DMS53 (cell line): Measurements from ENCODE around the gene NLRP6.
"Not testable (repeated sequence)": the region's sequence is repeated elsewhere in the genome, so short reads cannot be mapped to it uniquely, and the experiment has no call there.

Experiments used
- DNase-seq: peaks from one replicate; lab custom pipeline; 2025; lab: John Stamatoyannopoulos, UW

NLRP6 gene

GRCh38 chr11:282171-282570, 4.0 kb downstream of the NLRP6 start:
- DNase-seq: no peak

DNA sequence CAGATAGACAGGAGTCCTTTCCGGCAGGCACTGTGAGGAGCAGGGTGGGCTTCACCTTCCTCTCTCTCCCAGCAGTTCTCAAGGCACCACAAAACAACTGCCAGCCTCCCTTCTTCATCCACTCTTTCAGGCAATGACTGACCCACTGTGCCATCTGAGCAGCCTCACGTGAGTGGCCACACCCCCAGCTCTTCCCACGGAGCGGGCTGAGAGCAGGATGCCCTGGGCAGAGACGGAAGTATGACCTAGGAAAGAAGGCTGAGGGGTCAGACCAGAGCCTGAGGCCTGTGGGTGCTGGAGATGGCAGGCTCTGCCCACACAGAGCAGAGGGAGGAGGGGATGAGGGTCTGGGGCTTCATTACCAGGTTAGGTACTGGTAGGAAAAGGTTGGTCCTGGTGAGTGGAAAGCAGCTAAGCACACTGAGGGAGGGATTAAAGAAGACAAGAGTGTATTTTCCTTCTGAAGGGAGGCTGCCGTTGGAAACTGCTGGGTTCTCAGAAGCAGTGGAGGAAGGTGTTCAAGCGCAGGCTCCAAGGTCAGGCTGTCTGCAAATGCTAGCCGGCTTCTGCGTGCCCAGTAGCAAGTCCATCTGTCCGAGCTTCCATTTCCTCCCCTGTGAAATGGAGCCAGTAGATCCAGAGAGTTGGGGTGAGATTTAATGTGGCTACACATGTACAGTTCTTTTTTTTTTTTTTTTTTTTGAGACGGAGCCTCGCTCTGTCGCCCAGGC, 4.6 kb downstream of the NLRP6 start:
- peak; percentile 48 for DNase-seq

- no peak for DNase-seq
Observed at GRCh38 chr11:283405-284104, 5.3 kb downstream of the NLRP6 start.

DNA sequence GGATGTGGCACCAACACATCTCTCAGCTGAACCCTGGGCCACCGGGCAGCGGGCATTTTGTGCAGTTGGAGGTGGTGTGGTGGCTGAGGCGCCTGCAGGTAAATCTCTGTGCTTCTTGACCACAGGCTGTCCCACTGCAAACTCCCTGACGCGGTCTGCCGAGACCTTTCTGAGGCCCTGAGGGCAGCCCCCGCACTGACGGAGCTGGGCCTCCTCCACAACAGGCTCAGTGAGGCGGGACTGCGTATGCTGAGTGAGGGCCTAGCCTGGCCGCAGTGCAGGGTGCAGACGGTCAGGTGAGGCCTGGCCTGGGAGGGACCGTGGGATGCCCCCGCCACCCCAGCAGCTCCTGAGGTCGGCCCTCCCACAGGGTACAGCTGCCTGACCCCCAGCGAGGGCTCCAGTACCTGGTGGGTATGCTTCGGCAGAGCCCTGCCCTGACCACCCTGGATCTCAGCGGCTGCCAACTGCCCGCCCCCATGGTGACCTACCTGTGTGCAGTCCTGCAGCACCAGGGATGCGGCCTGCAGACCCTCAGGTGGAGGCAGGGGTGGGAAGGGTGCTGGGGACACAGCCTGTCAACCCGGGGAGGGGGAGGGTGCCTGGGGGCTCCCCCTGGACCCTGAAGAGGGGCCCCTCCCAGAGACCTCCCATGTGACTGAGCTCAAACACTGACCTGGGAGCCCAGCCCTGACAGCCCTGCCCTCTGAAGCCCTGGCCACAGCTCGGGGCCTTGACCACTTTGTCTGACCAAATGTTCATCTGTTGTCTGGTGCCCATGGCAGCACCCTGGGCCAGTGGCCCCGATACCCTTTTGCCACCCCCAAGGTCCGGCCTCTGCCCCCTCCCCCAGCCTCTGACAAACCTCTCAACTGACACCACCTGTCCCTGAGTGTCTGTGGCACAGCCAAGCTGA, 6.2 kb downstream of the NLRP6 start:
- DNase-seq: no peak

DNA sequence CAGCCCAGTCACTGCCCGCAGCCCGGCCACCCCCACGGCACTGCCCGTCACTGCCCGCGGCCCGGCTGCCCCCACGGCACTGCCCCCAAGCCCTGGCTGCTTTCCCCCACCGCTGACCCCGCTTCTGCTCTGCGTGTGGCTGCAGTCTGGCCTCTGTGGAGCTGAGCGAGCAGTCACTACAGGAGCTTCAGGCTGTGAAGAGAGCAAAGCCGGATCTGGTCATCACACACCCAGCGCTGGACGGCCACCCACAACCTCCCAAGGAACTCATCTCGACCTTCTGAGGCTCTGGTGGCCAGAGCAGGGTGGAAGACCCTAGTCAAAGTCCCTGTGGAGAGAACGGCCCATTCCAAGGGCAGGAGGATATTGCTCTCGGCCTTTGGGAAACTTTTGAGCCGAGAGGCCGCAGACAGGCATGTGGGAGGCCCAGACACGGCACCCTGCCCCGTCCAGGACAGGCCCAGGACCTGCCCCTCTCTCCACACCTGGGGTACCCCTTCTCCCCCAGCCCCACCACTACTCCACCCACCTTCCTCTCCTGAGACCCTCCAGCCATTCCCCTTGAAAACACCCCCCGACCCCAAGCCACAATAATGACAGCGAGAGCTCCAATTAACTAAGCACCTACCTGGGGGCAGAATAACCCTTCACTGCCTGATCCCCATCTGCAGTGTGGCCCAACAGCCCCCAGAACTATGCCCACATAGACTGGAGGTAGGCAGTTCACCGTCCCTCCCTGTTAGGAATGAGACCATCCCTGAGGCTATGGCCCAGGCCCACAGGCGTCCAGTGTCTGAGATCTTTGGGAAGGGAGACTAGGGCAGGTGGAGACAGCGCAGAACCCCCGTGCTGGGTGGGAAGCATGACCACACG, 7.0 kb downstream of the NLRP6 start:
- no peak for DNase-seq

DNA sequence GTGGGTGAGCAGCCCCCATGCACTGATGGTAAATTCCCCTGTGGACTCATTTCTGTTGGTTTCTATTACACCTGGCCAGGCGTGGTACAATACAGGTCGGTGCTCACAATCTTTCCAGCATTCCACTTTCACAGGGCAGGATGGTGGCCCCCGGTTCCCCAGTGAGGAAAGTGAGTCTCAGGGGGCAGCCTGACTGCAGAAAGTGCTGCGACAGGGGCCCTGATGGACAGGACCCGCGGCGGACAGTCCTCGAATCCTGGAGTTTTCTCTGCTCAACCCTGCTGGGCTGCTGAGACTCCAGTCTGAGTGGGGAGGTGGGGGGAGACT, 7.7 kb downstream of the NLRP6 start:
- DNase-seq: no peak

GRCh38 chr11:286977-287820, 9.0 kb downstream of the NLRP6 start:
- not testable (repeated sequence) for DNase-seq

DNA sequence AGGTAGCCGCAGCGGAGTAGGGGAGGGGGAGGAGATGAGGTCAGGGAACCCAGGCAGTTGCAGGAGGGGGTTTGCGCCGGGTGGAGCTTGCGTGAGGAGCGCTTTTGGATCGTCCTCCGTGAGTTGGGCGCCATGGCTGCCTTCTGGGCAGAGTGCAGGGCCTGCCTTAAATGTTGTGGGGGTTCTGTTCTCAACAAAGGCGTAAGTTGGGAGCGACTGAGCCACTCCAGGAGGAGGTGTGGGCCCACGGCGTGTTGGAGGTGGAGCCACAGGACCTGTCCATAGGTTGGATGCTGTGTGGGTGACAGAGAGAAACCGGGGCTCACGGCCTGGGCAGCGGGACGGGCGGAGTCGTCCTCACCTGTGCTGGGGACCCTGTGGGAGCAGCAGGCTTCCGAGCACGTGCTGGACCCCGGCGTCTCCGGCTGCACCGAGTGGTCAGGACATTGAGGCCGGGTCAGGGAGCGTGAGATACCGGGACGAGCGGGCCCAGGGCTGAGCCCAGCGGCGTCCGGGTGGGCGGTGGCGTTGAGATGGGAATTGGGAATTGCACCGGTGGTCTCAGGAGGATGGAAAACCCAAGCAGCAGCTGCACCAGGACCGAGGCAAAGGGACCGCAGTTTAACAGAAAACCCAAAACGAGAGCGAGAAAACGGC, 9.7 kb downstream of the NLRP6 start:
- peak; percentile 57 for DNase-seq

GRCh38 chr11:288478-289397, 10.5 kb downstream of the NLRP6 start, which contains the start of gene PGGHG:
Gene PGGHG, plus strand, starts transcription at chr11:289126. Its CDS starts 691 bp downstream, at chr11:289817.
- DNase-seq: peak; percentile 85

DNA sequence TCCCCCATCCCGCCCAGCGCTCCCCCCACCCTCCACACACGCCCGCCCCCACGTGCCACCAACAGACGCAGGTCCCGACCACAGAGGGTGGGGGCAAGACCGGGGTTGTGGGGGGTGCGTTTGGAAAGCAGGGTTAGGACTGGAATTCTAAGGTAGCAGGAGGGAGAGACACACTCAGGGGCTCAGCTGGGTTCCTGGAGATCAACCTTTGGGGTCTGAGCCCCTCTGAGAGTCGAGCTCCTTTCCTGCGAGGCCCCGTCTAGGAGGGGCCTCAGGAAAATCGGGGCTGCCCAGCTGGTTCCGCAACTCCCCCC, 11.1 kb downstream of the NLRP6 start:
- DNase-seq: no peak

DNA sequence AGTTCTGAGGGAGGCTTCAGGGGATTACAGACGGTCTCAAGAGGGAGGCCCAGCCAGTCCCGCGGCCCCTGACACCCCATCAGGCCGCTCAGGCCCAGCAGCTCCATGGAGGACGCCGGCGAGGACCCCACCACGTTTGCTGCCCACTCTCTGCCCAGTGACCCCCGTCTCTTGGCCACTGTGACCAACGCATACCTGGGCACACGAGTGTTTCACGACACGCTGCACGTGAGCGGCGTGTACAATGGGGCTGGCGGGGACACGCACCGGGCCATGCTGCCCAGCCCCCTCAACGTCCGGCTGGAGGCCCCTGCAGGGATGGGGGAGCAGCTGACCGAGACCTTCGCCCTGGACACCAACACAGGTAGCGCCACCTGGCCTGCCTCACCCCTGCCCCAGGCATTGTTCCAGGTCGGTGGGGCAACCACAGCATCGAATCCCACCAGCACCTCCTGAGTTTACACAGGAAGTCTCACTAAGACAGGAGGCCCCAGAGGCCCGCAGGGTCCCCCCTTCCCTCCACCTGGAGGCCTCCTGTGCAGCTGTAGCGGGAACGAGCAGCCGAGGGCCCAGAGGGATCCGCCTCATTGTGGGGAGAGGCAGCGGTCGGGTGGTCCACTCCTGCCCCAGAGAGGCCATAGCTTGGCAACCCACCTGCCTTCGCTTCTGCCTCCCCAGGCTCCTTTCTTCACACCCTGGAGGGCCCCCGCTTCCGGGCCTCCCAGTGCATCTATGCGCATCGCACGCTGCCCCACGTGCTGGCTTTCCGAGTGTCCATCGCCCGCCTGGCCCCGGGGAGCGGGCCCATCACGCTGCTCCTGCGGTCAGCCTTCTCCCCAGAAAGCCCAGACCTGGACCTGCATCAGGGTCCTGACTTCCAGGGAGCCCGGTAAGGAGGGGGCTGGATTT, 11.8 kb downstream of the NLRP6 start:
- DNase-seq: no peak

- DNase-seq: no peak
Observed at GRCh38 chr11:290621-291231, 12.5 kb downstream of the NLRP6 start.

DNA sequence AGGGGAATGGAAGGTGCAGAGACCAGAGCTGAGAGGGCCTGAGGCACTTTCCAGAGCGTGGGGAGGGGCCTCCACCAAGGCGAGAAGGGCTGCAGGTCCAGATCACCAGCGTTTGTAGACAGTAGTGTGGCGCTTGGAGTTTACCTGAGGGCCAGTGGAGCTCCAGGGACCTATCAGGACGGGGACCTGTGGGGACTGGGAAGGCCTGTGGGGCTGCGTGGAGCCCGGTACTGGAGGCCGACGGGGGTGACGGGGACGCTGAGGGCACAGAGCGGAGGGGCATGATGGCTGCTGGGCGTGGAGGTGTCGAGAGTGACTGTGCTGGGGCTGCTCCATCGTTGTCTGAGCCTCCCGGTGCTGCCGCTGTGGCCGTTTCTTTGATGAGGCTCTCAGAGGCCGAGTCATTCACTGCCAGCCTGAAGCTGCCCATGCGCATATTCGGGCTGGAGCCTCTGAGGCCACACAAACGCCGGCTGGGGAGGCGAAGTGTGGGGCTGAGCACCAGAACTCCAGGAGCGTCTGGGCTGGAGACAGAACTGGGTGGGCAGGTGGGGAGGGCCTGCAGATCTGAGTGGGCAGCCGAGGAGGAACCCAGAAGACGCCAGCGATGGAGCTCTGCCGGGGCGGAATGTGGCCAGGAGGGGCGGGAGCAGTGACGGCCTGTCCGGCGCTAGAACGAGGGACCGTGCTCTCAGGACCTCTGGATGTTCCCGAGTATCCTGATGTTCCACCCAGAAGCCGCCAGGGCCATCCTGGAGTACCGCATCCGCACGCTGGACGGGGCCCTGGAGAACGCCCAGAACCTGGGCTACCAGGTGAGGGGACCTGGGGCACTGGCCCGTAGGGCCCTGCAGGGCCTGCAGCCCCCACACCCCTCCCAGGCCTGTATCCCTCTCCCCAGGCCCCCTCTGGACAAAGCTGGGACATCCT, 13.3 kb downstream of the NLRP6 start:
- no peak for DNase-seq

- no peak for DNase-seq
Observed at GRCh38 chr11:292211-293121, 14.3 kb downstream of the NLRP6 start.

DNA sequence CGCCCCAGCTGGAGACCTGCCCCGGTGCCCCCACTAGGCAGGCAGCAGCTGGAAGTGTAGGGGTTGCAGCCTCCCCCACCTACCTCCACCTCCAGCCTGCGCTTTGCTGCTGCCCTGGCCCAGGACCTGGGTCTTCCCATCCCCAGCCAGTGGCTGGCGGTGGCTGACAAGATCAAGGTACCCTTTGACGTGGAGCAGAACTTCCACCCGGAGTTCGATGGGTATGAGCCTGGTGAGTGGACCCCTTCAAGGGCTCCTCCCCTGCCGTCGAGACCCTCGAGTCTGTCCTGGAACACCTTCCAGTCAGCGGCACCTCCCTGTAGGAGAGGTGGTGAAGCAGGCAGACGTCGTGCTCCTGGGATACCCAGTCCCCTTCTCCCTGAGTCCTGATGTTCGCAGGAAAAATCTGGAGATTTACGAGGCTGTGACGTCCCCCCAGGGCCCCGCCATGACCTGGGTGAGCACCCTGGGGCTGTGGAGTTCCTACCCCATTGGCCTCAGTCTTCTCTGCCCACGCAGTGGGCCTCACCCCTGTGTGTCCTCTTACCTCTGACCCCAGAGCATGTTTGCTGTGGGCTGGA, 15.2 kb downstream of the NLRP6 start:
- no peak for DNase-seq
